BLaER1 treated with 17β-estradiol and CSF1 and Interleukin-3, amounts not matched to agents 10 nM and 100 nM (cell line): ENCODE data around the gene ANXA8.
"Not testable (repeated sequence)": the region's sequence is repeated elsewhere in the genome, so short reads cannot be mapped to it uniquely, and the experiment has no call there.

Source experiments
- H3K27ac ChIP-seq, 11 experiments: shearing (Covaris generic); formaldehyde crosslinking; 2 replicates each; pipeline ENCODE4 v1.8.1; 2022
- H3K27me3 ChIP-seq, 11 experiments: shearing (Covaris generic); formaldehyde crosslinking; 2 replicates each; pipeline ENCODE4 v1.8.1; 2022
- H3K36me3 ChIP-seq, 11 experiments: shearing (Covaris generic); formaldehyde crosslinking; 2 replicates each; pipeline ENCODE4 v1.8.1; 2022
- H3K4me1 ChIP-seq, 10 experiments: shearing (Covaris generic); formaldehyde crosslinking; 2 replicates each; pipeline ENCODE4 v1.8.1; 2022
- H3K4me2 ChIP-seq, 11 experiments: shearing (Covaris generic); formaldehyde crosslinking; 2 replicates each; pipeline ENCODE4 v1.8.1; 2022
- H3K4me3 ChIP-seq, 10 experiments: shearing (Covaris generic); formaldehyde crosslinking; 2 replicates each; pipeline ENCODE4 v1.8.1; 2022
- H3K9ac ChIP-seq, 11 experiments: shearing (Covaris generic); formaldehyde crosslinking; 2 replicates each; pipeline ENCODE4 v1.8.1; 2022
- H3K9me3 ChIP-seq, 11 experiments: shearing (Covaris generic); formaldehyde crosslinking; replicated peaks in 1 of 11; 2 replicates each; pipeline ENCODE4 v1.8.1; 2022
- H4K20me1 ChIP-seq, 11 experiments: shearing (Covaris generic); formaldehyde crosslinking; 2 replicates each; pipeline ENCODE4 v1.8.1; 2022

ANXA8 gene, protein sequence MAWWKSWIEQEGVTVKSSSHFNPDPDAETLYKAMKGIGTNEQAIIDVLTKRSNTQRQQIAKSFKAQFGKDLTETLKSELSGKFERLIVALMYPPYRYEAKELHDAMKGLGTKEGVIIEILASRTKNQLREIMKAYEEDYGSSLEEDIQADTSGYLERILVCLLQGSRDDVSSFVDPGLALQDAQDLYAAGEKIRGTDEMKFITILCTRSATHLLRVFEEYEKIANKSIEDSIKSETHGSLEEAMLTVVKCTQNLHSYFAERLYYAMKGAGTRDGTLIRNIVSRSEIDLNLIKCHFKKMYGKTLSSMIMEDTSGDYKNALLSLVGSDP

DNA sequence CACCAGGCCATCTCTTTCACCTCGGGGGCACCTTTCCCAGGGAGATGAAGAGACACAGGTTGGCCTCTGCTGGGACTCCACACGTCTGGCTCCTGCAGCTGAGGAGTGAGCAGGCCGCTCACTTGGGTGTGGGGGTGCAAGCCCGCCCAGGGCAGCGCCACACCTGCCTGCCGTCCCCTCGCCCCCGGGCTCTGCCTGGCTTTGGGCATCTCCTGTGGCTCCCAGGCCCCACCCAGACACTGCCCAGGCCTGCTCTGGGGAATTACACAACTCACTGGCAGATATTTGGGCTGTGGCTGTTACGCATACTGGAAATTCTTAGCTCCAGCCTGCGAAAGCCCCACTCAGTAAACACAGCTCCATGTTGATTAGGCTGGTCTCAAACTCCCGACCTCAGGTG is at the start of gene ANXA8:
TSS of gene ANXA8 (minus strand) at position 193 of the 400 bp plus-strand sequence. CDS start at position 11, 182 bp downstream.
- not testable (repeated sequence) for H3K9ac ChIP-seq, H3K27ac ChIP-seq

DNA sequence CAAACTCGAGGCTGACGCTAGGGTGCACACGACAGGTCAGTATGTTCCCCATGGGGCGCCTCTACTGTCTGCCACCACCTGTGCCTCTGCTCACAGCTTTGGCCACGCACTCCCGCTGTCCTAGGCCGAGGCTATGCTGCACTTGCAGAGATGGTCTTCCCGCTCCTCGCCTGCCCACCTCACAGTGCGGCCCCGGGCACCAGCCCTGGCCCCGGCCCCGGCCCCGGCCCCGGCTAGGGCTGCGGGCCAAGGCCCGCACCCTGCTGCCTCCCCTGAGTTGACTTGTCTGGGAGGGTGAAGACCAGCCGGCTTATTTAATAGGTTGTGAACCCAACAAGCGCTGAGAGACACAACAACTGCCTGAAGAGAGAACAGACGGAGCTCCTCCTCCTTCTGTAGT is 39.6 kb upstream of the ANXA8 start, which contains the start of gene AGAP9:
TSS of gene AGAP9 (minus strand) at position 164 of the 400 bp plus-strand sequence. CDS start at position 52, 112 bp downstream.
- H3K27me3 ChIP-seq, H4K20me1 ChIP-seq, H3K9me3 ChIP-seq, H3K36me3 ChIP-seq, H3K9ac ChIP-seq, H3K4me2 ChIP-seq, H3K4me3 ChIP-seq, H3K4me1 ChIP-seq, H3K27ac ChIP-seq: not testable (repeated sequence)

More for the DNA sequence above, at the start of gene ANXA8:
- not testable (repeated sequence) for H3K4me3 ChIP-seq, H3K4me1 ChIP-seq, H4K20me1 ChIP-seq, H3K36me3 ChIP-seq, H3K4me2 ChIP-seq, H3K27me3 ChIP-seq, H3K9me3 ChIP-seq

DNA sequence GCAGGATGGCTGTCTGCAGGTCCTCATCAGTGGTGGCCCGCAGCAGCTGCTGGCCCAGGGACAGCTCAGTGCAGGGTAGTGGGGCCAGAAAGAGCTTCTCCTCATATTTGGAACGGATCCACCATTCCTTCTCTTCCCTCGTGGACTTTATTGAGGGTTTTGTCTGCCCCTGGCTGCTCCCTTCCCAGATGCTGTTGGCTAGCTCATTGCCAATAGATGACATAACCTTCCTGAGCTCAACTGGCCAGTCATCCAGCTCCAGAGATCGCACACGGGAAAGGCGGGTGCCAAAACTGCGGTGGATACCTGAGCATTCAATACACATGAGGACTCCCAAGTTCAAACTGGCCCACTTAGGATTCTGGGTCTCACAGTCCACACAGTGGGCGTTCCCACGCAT is 18.4 kb upstream of the ANXA8 start:
- H3K4me2 ChIP-seq, H3K4me1 ChIP-seq, H3K36me3 ChIP-seq, H3K27ac ChIP-seq, H3K9ac ChIP-seq, H3K4me3 ChIP-seq, H3K27me3 ChIP-seq, H4K20me1 ChIP-seq, H3K9me3 ChIP-seq: not testable (repeated sequence)

DNA sequence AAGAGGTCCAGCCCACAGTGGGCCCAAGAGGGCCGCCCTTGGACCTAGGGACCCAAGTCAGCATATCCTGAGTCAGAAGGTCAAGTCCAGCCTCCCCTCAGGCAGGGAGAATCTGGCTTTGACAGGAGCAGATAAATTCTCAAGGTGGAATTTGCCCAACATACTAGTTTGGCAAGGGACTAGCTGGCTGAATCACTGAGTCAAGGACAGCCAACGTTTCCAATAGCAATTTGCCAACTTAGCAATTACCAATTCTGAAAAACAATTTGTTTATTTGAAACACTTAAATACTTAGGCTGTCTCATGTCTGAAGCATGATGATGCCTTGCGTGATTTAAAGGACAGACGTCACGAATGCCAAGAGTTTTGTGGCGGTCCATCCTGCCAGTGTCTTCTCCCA is 10.3 kb upstream of the ANXA8 start:
- H3K4me3 ChIP-seq, H3K27me3 ChIP-seq, H3K4me1 ChIP-seq, H4K20me1 ChIP-seq, H3K9me3 ChIP-seq, H3K36me3 ChIP-seq, H3K27ac ChIP-seq, H3K9ac ChIP-seq, H3K4me2 ChIP-seq: not testable (repeated sequence)

DNA sequence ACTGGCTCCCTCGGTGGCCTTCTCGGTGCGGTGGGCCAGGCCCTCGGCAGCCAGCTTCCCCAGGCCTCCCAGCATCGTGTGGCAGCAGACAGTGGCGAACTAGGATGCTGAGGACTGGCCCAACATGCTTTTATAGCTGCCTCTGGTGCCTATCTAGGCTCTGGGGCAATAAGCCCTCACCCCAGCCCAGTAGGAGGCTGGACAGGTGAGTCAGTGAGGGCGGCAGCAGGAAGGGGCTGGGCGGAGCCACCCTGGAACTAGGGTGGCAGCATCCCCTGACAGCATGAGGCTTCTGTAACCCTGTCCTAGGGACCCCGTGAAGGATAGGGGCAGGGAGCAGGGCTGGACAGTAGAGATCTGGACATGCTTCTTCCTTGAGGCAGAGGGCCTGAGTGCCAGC is 7.7 kb upstream of the ANXA8 start, which contains the start of gene FAM25G:
TSS of gene FAM25G (minus strand) at position 101 of the 400 bp plus-strand sequence. CDS start at position 75, 26 bp downstream.
- H3K4me3 ChIP-seq, result not testable (repeated sequence)

DNA sequence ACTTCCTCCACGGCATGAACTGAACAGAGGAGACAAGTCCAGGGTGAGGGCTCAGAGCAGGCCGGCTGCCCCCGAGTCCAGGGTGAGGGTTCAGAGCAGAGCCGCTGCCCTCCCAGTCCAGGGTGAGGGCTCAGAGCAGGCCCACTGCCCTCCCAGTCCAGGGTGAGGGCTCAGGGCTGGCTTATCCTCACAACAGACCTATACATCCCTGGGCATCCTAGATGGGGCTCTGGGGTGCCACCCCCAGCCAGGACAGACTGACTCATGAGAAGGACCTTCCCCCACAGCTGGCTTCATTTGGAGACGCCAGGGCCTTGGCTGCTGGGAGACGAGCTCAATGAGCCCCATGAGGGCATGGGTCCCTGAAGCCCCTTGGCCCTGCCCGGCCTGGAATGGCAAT is 5.7 kb upstream of the ANXA8 start:
- not testable (repeated sequence) for H4K20me1 ChIP-seq, H3K4me1 ChIP-seq, H3K9ac ChIP-seq, H3K27ac ChIP-seq, H3K4me3 ChIP-seq, H3K4me2 ChIP-seq, H3K27me3 ChIP-seq, H3K9me3 ChIP-seq, H3K36me3 ChIP-seq

More for the DNA sequence above, 7.7 kb upstream of the ANXA8 start, which contains the start of gene FAM25G:
- not testable (repeated sequence) for H4K20me1 ChIP-seq, H3K36me3 ChIP-seq, H3K4me1 ChIP-seq, H3K27me3 ChIP-seq, H3K9ac ChIP-seq, H3K9me3 ChIP-seq, H3K27ac ChIP-seq, H3K4me2 ChIP-seq

DNA sequence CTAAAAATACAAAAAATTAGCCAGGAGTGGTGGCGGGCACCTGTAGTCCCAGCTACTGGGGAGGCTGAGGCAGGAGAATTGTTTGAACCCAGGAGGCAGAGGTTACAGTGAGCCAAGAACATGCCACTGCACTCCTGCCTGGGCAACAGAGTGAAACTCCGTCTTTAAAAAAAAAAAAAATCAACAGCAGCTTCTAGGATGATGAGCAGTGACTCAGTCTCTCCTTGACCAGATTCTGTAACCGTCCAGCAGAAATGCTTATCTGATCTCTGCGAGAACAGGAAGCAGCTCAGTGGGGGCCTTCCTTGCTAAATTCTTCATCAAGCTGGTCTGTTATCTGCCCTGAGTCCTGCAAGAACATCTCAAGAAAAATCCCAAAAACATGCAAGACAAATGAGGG is 2.0 kb upstream of the ANXA8 start:
- H3K4me2 ChIP-seq, H3K9ac ChIP-seq, H3K4me1 ChIP-seq, H3K9me3 ChIP-seq, H3K27me3 ChIP-seq, H3K4me3 ChIP-seq, H3K27ac ChIP-seq, H4K20me1 ChIP-seq, H3K36me3 ChIP-seq: not testable (repeated sequence)

DNA sequence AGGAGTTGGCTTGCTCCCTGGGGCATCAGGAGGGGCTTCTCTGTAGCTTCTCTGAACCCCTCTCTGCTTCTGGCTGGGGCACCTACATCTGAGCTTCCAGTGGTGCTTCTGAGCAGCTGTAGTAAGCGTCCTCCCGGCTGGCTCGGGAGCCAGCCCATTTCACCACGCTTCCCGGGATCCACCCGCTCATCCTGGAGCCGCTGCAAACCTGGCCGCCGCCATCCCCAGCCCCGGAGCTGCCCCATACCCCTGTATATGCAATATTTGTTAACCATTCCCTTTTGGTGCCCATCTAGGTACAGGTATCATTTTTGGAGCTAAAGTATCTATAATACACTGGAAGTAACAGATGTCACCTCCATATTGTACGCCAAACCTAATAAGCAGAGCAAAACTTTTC is 871 bp upstream of the ANXA8 start:
- H4K20me1 ChIP-seq, H3K9me3 ChIP-seq, H3K9ac ChIP-seq, H3K36me3 ChIP-seq, H3K4me1 ChIP-seq, H3K27me3 ChIP-seq, H3K4me3 ChIP-seq, H3K4me2 ChIP-seq, H3K27ac ChIP-seq: not testable (repeated sequence)

DNA sequence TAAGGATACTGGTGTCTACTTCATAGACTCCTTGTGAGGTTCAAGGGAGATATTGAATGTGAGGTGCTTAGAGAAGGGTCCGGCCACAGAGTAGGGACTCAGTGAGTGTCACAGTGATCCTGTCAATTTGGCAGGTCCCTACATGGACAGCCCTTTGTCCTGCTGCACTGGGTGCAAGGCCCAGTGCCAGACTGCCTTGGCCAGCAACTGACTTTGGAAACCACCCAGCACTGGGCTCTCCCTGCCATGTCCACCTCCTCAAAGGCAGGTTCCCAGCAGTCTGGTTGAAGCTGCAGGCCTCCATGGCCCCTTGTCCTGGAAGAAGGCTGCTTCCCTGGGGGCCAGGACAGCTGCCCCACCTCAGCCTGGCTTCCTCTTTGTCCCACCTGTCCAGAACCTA is 1.5 kb downstream of the ANXA8 start:
- not testable (repeated sequence) for H3K4me3 ChIP-seq, H4K20me1 ChIP-seq, H3K4me1 ChIP-seq, H3K9ac ChIP-seq, H3K27me3 ChIP-seq, H3K4me2 ChIP-seq, H3K36me3 ChIP-seq, H3K9me3 ChIP-seq, H3K27ac ChIP-seq

DNA sequence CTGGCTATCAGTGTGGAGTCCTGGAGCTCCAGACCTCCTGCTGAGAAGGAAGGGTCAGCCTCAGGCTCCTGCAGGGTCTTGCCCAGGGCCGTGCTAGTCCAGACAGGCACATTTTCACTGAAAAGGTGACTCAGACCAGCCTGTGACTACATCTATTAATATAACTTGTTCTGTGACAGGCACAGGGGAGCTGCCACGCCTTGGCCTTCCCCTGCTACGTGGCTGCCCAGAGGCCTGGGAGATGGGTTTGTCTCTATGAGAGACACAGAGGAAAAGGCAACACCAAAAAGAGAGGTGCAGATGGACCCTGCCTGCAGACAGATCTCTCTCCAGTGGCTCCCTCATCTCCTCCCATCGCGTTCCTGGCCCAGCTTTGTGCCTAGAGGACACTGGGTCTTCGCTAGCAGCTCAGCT is 2.1 kb downstream of the ANXA8 start:
- H3K27me3 ChIP-seq, H3K4me3 ChIP-seq, H4K20me1 ChIP-seq, H3K36me3 ChIP-seq, H3K4me1 ChIP-seq, H3K27ac ChIP-seq, H3K9ac ChIP-seq, H3K9me3 ChIP-seq, H3K4me2 ChIP-seq: not testable (repeated sequence)

DNA sequence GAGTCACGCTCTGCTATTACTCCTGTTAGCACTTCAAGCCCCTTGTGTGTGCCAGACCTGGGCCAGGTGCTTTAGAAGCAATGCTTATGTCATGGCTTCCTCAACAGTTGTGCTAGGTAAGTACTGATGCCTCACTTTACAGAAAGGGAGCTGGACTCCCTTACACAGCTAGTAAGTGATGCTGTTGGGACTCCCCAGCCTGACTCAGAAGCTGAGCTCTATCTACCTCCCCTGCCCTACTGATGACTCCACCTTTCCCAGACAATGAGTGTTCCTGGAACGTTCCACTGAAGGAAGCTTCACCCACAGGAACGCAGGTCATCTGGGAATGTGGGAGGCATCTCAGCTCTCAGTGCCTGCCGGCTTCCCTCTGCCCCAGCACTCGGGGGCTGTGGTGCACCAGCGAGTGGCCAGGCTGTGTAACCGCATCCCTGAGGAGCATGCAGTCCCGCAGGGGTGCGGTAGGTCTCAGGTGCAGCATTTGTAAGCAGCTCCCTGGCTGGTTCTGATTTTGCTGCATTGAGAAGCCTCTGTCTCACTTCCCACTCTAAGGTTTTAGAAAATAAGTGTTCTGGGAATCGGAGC is 2.6 kb downstream of the ANXA8 start:
- H3K36me3 ChIP-seq, H3K4me3 ChIP-seq, H3K27me3 ChIP-seq, H3K9me3 ChIP-seq, H3K4me2 ChIP-seq, H3K27ac ChIP-seq, H3K4me1 ChIP-seq, H4K20me1 ChIP-seq, H3K9ac ChIP-seq: not testable (repeated sequence)

DNA sequence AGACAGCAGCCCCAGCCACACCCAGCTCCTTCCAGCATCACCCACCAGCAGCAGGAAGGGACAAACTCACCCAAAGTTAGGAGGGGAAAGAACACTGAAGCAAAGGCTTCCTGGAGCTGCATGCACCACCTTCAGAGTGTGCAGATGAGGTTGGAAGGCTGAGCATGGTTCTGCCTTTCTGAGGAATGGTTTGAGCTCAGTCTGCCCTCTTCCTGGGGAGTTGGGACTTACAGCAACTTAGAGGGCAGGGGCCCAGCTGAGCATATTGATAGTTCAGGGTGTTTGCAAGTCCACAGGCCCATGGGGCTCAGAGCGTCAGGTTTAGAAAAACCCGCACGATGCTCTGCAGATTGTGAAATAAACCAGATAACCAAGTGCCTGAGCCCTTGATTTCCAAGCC is 3.8 kb downstream of the ANXA8 start:
- not testable (repeated sequence) for H3K9me3 ChIP-seq, H3K27ac ChIP-seq, H3K9ac ChIP-seq, H3K4me3 ChIP-seq, H4K20me1 ChIP-seq, H3K36me3 ChIP-seq, H3K4me2 ChIP-seq, H3K27me3 ChIP-seq, H3K4me1 ChIP-seq

DNA sequence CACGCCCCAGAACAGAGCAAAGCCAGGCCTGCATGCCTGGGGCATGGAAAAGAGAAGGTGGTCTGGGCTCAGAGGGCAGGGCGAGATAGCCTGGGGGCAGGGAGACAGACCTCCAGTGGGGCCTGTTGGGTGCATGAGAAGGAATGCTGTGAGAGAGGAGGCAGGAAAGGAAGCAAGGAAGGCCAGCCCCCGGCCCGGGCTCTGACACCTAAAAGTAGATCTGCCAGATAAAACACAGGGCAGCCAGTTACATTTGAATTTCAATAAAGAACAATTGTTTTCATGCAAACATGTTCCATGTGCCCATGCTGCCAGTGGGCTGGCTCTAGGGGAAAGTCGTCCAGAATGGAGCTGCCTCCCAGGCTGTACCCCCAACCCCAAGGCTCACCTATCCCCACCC is 5.8 kb downstream of the ANXA8 start:
- H4K20me1 ChIP-seq, H3K9ac ChIP-seq, H3K27ac ChIP-seq, H3K9me3 ChIP-seq, H3K36me3 ChIP-seq, H3K27me3 ChIP-seq, H3K4me2 ChIP-seq, H3K4me1 ChIP-seq, H3K4me3 ChIP-seq: not testable (repeated sequence)

DNA sequence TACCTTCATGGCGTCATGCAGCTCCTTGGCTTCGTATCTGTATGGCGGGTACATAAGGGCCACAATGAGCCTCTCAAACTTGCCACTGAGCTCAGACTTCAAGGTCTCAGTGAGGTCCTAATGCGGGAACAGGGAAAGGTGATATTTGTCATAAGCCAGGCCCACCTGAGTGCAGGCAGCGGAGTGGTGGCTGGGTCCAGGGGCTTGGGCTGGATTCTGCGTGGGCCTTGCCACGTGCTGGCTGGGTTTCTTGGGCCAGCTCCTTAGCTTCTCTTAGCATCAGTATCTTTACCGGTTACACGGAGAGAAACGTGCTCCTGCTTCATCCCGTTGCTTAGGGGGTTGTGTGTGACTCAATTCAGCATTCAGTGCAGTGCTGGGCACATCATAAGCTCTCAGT is 6.8 kb downstream of the ANXA8 start:
- not testable (repeated sequence) for H3K27ac ChIP-seq, H3K4me3 ChIP-seq, H3K9me3 ChIP-seq, H3K27me3 ChIP-seq, H3K36me3 ChIP-seq, H3K9ac ChIP-seq, H4K20me1 ChIP-seq, H3K4me2 ChIP-seq, H3K4me1 ChIP-seq

DNA sequence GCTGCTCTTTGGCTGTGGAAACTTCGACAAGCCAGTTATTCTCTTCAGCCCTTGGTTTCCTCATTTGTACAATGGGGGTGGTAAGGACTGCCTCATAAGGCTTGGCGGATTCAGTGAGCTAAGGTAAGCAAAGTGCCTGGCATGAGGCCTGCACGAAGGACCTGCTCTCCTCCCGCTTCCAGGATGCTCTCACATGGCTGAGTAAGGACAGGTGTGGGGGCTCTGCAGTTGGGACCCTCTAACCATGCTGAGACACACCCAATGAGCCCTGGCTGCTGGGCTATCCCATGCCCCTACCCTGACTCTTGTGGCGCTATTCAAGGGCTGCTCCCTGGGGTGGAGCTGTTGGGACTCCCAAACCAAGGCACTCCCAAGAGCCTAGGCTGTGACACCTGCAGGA is 8.8 kb downstream of the ANXA8 start:
- not testable (repeated sequence) for H3K4me1 ChIP-seq, H3K27ac ChIP-seq, H3K4me3 ChIP-seq, H3K9ac ChIP-seq, H3K9me3 ChIP-seq, H4K20me1 ChIP-seq, H3K36me3 ChIP-seq, H3K4me2 ChIP-seq, H3K27me3 ChIP-seq
